Endothelial cell of hepatic sinusoid (primary cell): ENCODE measurements around the gene EPC1.
"Not testable (repeated sequence)": the region's sequence is repeated elsewhere in the genome, so short reads cannot be mapped to it uniquely, and the experiment has no call there.

ENCODE experiments used
- in situ Hi-C: cut with HindIII; loops from 2 replicates; pipeline ENCODE4 v1.10.0; 2017; ENCODE audit warnings: low sequenced_read_pairs

Gene EPC1, protein sequence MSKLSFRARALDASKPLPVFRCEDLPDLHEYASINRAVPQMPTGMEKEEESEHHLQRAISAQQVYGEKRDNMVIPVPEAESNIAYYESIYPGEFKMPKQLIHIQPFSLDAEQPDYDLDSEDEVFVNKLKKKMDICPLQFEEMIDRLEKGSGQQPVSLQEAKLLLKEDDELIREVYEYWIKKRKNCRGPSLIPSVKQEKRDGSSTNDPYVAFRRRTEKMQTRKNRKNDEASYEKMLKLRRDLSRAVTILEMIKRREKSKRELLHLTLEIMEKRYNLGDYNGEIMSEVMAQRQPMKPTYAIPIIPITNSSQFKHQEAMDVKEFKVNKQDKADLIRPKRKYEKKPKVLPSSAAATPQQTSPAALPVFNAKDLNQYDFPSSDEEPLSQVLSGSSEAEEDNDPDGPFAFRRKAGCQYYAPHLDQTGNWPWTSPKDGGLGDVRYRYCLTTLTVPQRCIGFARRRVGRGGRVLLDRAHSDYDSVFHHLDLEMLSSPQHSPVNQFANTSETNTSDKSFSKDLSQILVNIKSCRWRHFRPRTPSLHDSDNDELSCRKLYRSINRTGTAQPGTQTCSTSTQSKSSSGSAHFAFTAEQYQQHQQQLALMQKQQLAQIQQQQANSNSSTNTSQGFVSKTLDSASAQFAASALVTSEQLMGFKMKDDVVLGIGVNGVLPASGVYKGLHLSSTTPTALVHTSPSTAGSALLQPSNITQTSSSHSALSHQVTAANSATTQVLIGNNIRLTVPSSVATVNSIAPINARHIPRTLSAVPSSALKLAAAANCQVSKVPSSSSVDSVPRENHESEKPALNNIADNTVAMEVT

DNA sequence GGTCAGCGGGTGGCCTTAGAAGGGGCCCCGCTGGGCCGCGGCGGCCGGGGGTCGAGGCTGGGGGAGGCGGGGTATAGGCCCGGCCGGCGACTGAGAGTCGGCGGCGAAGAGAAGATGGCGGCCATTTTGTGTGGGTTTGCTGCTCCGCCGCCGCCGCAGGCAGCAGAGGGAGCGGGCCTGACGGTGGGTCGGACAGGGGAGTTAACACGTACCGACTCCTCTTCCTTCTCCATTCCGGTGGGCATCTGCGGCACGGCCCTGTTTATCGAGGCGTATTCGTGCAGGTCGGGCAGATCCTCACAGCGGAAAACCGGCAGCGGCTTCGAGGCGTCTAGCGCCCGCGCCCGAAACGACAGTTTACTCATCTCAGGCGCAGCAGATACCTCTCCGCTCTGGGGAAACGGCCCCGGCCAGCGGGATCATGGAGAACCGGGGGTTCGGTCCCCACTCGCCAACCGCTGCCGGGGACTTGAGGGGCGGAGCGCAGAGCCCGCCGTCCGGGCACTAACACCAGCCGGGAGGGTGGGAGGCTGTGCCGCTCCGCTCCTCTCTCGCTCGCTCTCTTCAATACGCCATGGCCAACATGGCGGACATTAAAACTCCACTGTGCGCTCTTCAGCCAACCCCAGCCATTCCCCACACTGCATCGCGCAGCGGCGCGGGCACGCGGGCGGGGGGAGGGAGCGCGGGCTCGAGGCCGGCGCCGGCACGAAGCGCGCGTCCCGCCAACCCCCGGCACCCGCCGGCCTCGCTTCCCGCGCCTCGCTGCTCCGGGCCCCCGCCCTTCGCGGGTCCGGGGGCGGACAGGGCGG, at the start of gene EPC1:
Gene EPC1, minus strand, starts transcription at position 608 of the 812 bp plus-strand sequence. Its CDS starts 243 bp downstream, at position 365.
- in situ Hi-C loops = no loop called here

DNA sequence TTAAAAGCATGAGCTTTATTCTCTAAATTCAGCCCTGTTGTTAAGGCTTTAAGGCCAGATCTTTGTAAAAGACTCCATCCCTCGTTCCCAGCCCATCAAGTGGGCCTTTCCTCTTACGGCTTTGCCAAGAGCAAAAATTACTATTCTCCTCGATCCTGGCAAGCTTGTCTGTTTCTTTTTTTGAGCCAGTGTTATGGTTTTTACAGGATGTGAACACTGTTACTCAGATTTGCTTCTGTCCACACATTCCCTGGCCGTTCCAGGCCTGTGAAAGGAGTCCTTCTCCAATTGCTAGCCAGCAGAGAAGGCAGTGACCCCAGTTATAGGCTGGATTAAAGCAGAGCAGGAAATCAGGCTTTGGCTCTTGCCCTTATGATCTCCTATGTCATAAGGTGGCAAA, 47.0 kb upstream of the EPC1 start:
- in situ Hi-C loops = no loop called here

DNA sequence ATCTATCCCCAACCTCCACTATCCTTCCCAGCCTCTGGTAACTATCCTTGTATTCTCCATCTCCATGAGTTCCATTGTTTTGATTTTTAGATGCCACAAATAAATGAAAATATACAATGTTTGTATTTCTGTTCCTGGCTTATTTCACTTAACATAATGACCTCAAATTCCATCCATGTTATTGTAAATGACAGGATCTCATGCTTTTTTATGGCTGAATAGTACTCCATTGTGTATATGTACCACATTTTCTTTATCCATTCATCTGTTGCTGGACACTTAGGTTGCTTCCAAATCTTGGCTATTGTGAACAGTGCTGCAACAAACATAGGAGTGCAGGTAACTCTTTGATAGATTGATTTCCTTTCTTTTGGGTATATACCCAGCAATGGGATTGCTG, 45.3 kb upstream of the EPC1 start:
- in situ Hi-C loops = not testable (repeated sequence)

DNA sequence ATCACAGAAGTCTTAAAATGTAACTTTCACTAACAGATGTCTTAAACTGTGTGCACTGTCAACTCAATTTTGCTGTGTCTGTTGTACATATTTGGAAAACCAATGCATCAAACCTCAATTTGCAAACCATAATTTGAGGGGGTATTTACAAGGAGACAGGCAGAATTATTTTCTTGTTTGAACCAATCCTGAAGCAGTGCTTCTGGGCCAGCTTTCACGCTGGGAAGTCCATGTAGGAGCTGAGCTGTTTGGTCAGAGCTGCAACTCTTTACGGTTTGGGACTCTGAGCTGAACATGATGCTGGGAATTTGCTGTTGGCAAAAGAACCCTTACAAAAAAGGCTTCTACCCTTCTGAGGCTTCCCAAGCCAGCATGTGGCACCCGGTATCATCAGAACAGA, 43.2 kb upstream of the EPC1 start:
- in situ Hi-C loops = no loop called here

DNA sequence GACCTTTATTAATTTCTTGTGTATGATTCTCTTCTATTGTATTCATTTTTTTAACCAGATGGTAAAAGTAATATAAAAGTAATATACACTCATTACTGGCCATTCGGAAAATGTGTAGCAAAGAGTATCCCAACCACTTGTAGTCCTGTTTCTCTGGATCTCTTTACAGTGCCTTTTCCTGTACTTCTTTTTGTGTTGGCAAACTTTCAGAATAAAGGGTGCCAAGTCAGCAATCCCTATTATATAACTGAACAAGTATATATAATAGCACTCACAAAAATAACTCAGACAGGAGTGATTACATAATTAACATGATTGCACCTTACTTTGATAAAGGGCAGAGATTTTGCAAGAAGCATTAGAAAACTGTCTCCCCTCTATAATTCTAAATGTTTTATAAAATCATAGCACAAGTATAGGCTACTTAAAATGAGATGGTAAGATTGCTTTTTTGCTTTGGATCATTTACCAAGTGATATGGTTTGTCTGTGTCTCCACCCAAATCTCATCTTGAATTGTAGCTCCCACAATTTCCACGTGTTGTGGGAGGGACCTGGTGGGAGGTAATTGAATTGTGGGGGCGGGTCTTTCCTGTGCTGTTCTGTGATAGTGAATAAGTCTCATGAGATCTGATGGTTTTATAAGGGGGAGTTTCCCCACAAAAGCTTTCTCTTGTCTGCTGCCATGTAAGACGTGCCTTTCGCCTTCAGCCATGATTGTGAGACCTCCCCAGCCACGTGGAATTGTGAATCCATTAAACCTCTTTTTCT, 41.5 kb upstream of the EPC1 start:
- in situ Hi-C loops = no loop called here

DNA sequence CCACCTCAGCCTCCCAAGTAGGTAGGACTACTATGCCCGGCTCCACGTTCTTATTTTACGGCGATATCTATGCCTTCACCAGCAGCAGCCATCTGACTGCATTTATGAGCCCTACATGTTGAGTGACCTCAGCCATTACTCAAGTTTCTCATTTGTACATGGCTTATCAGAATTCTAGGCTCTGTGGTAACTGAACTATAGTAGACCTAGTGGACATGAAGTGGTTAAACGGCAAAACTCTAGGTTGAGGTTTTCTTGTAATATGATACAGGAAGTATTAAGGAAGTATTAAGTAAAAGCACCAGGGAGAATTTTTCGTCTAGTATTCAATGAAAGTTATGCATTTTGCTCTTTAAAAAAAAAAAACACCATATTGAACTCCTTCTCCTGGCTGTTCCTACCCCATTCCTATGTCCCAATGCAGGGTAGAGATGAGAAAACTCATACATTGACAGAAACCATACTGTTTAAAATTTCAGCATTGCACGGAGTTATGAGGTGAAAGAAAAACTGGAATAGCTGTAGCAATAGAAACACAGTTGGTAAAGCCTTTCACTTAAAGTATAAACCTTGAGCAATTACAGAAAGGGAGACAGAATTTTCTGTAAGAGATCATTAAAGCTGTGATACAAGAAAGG, 39.8 kb upstream of the EPC1 start:
- in situ Hi-C loops = no loop called here

DNA sequence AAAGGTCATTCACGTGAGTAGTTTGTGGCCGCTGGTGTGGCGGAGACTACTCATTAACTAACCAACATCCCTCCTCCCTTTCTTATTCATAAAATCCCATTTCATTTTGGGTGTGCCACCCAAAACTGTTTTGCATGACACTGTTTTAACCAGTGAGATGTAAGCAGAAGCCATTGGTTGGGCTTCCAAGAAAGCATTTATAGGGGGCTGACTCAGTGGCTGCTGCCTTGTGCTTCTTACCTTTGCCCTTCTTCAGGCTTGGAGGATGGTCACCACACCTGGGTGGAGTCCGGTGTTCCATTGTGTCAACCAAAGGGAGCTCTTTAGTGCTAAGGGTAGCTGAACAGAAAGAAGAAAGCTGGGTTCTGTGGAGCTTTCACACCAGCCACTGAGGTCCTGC, 37.2 kb upstream of the EPC1 start:
- in situ Hi-C loops = no loop called here

DNA sequence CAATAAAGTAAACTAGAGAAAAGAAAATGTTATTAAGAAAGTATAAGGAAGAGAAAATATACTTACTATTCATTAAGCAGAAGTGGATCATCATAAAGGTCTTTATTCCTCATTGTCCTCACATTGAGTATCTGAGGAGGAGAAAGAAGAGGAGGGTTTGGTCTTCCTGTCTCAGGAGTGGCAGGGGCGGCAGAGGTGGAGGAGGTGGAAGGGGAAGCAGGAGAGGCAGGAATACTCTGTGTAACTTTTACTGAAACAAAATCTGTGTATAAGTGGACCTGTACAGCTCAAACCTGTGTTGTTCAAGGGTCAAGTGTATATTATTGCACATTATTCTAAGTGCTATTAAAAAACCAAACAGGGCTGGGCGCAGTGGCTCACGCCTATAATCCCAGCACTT, 34.2 kb upstream of the EPC1 start:
- in situ Hi-C loops = no loop called here

DNA sequence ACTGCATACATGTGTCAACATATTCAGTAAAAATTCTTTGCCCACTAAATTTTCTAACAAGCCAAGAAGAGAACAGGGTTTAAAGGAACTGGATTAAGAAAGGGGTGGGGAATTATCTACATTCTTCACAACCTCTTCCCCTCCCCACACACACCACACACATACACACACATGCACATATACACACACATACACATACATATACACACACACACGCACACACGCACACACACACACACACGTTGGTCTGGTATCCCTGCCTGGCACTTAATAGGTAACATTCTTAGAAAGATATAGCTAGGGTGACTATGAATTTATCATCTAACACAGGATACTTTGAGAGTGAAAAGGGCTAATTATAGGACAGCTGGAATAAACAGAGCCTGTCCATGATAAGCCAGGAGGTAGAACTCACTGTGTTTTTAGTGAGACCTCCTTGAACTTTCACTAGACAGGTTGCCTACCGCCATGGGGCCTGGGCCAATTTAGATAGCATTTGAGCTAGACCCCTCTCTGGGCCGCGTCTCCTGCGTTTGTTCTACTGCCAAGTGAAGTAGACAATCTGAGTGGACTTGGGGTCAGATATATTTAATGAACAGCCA, 33.1 kb upstream of the EPC1 start:
- in situ Hi-C loops = no loop called here

DNA sequence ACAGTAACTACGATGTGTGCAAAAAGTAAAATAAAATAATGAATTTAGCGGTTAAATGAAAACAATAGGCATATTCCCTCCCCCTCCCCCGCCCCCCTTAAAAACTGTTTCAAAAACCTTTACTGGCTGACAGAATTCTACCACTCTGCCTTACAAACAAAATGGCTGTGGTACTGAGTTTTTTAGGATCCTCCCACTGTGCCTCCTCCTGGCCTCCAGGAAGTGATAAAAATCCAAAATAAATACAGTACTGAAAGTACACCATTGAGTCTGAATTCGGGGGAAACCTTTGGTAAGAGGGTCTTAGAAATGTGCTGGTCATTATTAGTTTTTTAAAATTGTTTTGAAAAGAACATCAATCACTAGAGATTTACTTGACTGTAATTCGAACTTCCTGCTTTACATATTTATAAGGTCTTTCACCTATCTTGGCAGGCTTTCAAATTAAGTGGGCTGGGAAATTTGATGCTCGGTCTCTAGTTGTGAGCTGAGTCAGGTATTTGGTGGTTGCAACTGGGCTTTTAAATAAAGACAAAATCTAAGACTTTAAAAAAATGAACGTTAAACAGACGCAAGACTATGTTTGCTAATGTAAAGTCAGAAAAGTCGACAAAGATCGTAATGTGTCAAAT, 32.5 kb upstream of the EPC1 start:
- in situ Hi-C loops = no loop called here

DNA sequence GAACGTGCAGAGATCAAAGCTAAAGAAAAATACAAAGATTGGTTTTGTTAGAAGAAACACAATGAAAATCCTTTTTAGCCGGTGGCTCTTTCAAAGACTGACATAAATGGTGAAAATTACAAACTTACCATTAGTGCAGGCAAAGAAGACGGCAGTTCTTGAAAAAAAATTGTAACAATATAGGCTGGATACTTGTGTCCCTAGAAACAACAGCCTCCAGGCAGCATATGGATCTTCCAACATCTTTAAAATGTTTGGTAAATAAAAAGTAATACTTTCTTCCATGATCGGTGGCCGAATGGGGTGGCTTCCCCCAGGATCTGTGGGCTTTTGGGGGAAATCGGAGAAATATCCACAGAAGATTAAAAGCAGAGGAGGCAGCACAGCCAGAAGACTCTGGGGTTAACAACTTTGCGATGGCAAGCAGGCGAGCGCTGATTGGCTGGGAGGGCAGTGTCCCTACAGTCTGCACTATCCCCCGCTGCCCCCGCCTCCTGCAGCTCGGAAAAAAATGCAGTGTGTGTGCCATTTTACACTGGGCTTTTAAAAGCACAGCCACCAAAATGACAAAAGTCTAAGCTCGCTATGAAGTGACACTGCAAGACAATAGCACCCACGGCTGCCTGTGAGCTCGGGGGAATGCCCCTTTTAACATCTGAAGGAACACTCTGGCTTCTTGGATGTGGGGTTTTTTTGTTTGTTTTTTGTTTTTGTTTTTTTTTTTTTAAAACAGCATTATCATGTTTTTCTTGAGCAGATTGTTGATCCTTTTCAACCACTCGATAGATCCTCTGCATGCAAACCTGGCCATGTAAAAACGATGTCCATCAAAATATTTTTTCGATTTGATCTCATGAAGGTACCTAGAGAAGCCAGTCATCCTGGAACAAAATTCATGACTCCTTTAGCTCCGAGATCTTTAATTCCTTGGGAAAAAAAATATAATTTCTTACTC, 31.7 kb upstream of the EPC1 start:
- in situ Hi-C loops = no loop called here

DNA sequence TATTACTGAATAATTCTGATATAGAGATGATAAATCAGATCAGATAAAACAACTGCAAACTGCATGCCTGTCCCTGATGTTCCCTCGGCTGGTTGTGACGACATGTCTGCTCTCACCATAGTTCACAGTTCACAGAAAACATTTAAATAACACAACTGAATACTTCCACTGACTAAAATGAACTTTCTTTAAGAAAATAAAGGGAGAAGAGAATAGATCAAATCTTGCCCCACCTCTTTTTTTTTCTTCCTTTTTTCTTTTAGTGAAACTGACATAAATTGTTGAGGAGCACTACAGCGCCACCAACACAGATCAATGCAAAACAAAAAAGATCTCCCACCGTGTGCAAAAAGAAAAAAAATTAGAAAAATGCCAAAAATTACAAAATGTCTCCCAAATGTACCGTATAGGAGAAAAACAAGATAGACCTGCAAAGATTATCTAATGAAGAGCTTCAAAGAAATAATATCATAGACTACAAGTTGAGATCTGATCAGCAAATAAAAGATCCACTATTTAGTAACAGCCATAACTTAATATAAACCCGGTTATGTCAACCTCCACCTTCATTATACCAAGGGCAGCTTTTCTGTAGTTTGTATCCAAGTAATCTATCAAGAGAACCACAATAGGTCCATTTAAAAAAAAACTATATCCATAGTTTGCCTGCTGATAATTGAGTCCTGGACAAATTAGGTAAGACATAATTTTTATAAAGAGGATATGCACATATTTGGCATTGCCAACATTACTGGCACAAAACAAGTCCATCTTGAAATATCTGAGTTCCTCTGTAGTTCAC, 30.7 kb upstream of the EPC1 start:
- in situ Hi-C loops = no loop called here

DNA sequence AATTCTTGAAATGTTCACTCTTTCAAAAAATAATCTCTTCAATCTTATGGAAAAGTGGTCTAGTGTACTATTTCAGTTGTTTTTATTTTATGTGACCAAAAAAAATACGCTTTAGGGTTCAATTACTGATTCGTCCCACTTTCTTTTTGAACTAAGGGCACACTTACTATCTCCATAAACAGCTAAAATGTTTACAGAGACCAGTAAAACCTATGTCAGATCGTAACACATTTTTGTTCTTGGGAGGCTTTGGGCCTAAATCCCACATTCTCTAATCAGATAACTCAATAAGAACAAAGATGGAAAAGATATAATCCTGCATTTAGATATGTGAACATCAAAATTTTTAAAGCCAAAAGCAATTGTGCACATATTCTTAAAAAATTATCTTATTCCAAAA, 29.8 kb upstream of the EPC1 start:
- in situ Hi-C loops = no loop called here

DNA sequence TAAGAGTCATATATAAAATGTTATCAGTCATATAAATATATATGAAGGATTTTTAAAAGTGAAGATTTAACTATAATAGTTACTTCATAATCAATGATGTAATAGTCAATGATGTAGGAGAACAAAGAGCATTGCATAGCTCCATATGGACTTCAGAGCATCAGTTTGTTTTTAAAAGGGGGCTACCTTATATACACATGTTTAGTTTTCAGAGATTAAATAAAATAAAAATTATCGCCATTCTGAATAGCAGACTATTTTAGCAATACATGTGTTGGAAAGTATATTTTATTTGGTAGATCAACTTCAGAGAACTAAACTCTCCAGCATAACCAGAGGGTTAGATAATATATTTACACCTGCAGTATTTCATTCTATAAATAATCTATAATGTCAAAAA, 29.1 kb upstream of the EPC1 start:
- in situ Hi-C loops = no loop called here

DNA sequence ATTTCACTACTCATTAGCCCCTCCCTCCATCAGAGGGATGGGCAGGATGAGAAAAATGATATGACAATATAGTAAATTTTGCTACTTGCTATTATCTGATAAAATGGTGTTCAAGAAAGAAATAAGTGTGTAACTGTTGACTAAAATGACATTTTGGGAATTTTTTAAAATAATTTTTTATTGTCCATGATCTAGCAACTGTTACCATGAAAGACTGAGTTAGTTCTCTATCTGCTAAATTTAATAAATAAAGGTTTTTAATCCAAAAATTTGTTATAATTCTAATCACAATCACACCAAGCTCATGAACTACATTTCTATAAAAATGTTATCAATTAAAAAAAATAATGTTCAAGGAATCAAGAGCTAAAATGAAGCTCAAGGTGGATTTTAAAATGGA, 28.7 kb upstream of the EPC1 start:
- in situ Hi-C loops = no loop called here

DNA sequence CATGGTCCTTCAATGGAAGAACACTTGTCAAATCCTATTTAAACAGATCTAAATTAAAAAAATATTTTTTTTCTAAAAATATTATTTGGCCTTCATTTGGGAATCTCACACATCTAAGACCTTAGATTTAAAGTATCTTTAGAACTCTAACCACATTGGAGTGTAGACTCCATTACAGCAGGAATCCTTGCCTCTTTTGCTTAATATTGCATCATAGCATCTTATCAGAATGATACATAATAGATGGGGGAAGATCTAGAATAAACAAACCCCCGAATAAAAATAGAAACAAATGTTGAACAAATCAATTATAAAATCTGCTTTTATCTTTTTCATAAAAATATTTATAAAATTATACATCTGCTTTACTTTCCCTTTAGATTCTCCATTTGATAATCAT, 27.6 kb upstream of the EPC1 start:
- in situ Hi-C loops = loop anchor here (5.0 kb wide), 1 partner anchor 92 kb away; no protein-coding TSS in a partner anchor

DNA sequence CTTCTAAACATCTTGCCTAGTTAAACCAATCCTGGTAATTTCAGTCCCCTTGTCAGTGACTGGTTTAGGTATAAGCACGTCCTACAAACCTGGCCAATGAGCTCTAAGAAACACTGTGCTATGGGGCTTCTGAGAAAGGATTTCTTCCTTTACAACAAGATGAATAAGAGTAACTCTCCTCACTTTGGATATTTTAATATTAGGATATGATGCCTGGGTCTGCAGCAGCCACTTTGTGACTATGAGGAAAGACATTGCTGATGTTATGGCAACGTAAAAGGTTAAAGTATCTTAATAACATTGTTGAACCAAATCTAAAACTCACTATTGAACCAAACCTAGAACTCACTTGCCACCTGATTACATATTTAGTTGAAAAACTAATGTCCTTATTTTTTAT, 26.5 kb upstream of the EPC1 start:
- in situ Hi-C loops = loop anchor here (5.0 kb wide), 1 partner anchor 91 kb away; no protein-coding TSS in a partner anchor
